OCI-LY7 (cell line): Measurements from ENCODE around the gene SUMF2. TPM values are rescaled to one million over a fixed set of nuclear protein-coding genes. Genes with fewer than 3 reads are reported as not detected.

Experiments used
- BruUV-seq: library from RNA; stranded (reverse); fragments of 400-500 nt; replicated peaks from 2 replicates; lab custom pipeline; 2021; lab: Mats Ljungman, UMichigan
- CTCF ChIA-PET: fragments of 300-600 bp; sonication (Branson Sonifier 250); formaldehyde crosslinking; loops from one replicate; lab custom pipeline; 2022; ENCODE audit warnings: antibody characterized with exemption; ENCODE audit not compliant: unreplicated experiment; lab: Charles Lee
- POLR2A ChIA-PET: fragments of 300-600 bp; sonication (Branson Sonifier 250); formaldehyde crosslinking; loops from one replicate; lab custom pipeline; 2022; ENCODE audit warnings: antibody characterized with exemption; lab: Charles Lee
- DNase-seq: peaks from one replicate; pipeline ENCODE4 v3.0.0-alpha.2; 2015; ENCODE audit warnings: low spot score
- H2AFZ ChIP-seq: fragments of 200-600 bp; sonication (generic), shearing (Covaris generic); 2 replicates; pipeline ENCODE4 v1.6.1; 2014; ENCODE audit warnings: mild to moderate bottlenecking, antibody characterized with exemption, low read length, moderate library complexity
- H3K27ac ChIP-seq: fragments of 200-600 bp; sonication (generic); 2 replicates; pipeline ENCODE4 v1.5.1; 2014; ENCODE audit warnings: mixed run types, low read depth, mild to moderate bottlenecking, moderate library complexity, low read length, inconsistent platforms; ENCODE audit not compliant: poor library complexity, severe bottlenecking
- H3K36me3 ChIP-seq: fragments of 200-600 bp; sonication (generic); 2 replicates; pipeline ENCODE4 v1.6.1; 2014; ENCODE audit warnings: mild to moderate bottlenecking, antibody characterized with exemption, low read length, moderate library complexity, mixed read lengths; ENCODE audit not compliant: insufficient read depth
- H3K4me1 ChIP-seq: fragments of 200-600 bp; sonication (generic); 2 replicates; pipeline ENCODE4 v1.5.1; 2014; ENCODE audit warnings: mild to moderate bottlenecking, low read length; ENCODE audit not compliant: insufficient read depth, poor library complexity, severe bottlenecking
- H3K4me2 ChIP-seq: fragments of 200-600 bp; sonication (generic); 2 replicates; pipeline ENCODE4 v1.6.1; 2014; ENCODE audit warnings: mild to moderate bottlenecking, low read length
- H3K4me3 ChIP-seq: fragments of 200-600 bp; sonication (generic); 2 replicates; pipeline ENCODE4 v1.5.1; 2014; ENCODE audit warnings: mild to moderate bottlenecking, low read depth, low read length; ENCODE audit not compliant: poor library complexity, severe bottlenecking
- H3K79me2 ChIP-seq: fragments of 200-600 bp; sonication (generic); 2 replicates; pipeline ENCODE4 v1.6.1; 2016; ENCODE audit warnings: low read depth, mild to moderate bottlenecking, low read length, moderate library complexity, mixed read lengths; ENCODE audit not compliant: insufficient read depth
- H3K9me2 ChIP-seq: fragments of 200-600 bp; sonication (generic); 2 replicates; pipeline ENCODE4 v1.6.1; 2016; ENCODE audit warnings: mild to moderate bottlenecking, low read length, mixed read lengths; ENCODE audit not compliant: insufficient read depth
- H3K9me3 ChIP-seq: fragments of 200-600 bp; sonication (generic); 2 replicates; pipeline ENCODE4 v1.6.1; 2014; ENCODE audit warnings: mild to moderate bottlenecking, mixed run types, low read length, mixed read lengths
- H4K20me1 ChIP-seq: fragments of 200-600 bp; sonication (generic); 2 replicates; pipeline ENCODE4 v1.6.1; 2014; ENCODE audit warnings: mild to moderate bottlenecking, antibody characterized with exemption, low read length, moderate library complexity, mixed read lengths; ENCODE audit not compliant: insufficient read depth
- EZH2phosphoT487 ChIP-seq: fragments of 200-600 bp; sonication (generic); IDR thresholded peaks from 2 replicates; pipeline ENCODE4 v1.6.1; 2018; ENCODE audit warnings: low read depth, borderline replicate concordance, mild to moderate bottlenecking, mixed run types, antibody characterized with exemption, low read length, moderate library complexity, mixed read lengths
- intact Hi-C: fragments of 100-400 bp; cut with micrococcal nuclease; formaldehyde crosslinking; loops from one replicate; pipeline ENCODE4 v1.10.0; 2022; ENCODE audit not compliant: unreplicated experiment
- total RNA-seq, 2 experiments: library from RNA; depleted of rRNA in 1 of 2; stranded (reverse); fragments of >200 nt in 1 of 2; shearing (Covaris generic) in 1 of 2; gene quantifications; 2 replicates each; pipeline ENCODE4 v1.2.3, GENCODE V29; 2014 to 2022
- TF ChIP-seq, protein P1 (sequence below): fragments of 200-600 bp; sonication (generic); conservative IDR thresholded peaks from 2 replicates; pipeline ENCODE4 v1.5.1; 2014; ENCODE audit warnings: mild to moderate bottlenecking, antibody characterized with exemption, low read length, moderate library complexity, mixed read lengths

Gene SUMF2
- total RNA-seq, 2 experiments from 2014 or later: 60.8 to 107 TPM

- peaks cover 84% of the 10 kb centered on the region for H3K79me2 ChIP-seq
- H3K4me3 ChIP-seq: peak overlapping the region; percentile 100
- TF ChIP-seq, protein P1, sequence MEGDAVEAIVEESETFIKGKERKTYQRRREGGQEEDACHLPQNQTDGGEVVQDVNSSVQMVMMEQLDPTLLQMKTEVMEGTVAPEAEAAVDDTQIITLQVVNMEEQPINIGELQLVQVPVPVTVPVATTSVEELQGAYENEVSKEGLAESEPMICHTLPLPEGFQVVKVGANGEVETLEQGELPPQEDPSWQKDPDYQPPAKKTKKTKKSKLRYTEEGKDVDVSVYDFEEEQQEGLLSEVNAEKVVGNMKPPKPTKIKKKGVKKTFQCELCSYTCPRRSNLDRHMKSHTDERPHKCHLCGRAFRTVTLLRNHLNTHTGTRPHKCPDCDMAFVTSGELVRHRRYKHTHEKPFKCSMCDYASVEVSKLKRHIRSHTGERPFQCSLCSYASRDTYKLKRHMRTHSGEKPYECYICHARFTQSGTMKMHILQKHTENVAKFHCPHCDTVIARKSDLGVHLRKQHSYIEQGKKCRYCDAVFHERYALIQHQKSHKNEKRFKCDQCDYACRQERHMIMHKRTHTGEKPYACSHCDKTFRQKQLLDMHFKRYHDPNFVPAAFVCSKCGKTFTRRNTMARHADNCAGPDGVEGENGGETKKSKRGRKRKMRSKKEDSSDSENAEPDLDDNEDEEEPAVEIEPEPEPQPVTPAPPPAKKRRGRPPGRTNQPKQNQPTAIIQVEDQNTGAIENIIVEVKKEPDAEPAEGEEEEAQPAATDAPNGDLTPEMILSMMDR: no peak
- TF ChIP-seq EZH2phosphoT487: no peak
- DNase-seq: no peak
- CTCF ChIA-PET: no interaction called here
- H3K9me2 ChIP-seq: no peaks in the 10 kb centered on the region
- peak overlapping the region; percentile 88 for H3K4me2 ChIP-seq
- H4K20me1 ChIP-seq: peaks cover 34% of the 10 kb centered on the region; the same call in 1 of the 2 replicates
- no peak overlapping the region for H3K27ac ChIP-seq
- H3K9me3 ChIP-seq: no peaks in the 10 kb centered on the region
- no TSS peak for BruUV-seq
- H3K36me3 ChIP-seq: peaks cover 65% of the 10 kb centered on the region
- POLR2A ChIA-PET: interaction anchor here (0.6 to 2.3 kb wide), 3 partner anchors 11 to 19 kb away, joined by 3 to 13 read pairs (median 4); partner anchors contain the start of gene SUMF2
- intact Hi-C loops: loop anchor here (5.0 kb wide), 1 partner anchor 521 kb away; no protein-coding TSS in a partner anchor
- H3K4me1 ChIP-seq: peaks cover 48% of the 10 kb centered on the region
- H2AFZ ChIP-seq: no peak overlapping the region
These were observed 10.7 kb upstream of the SUMF2 start for GRCh38 chr7:56053379-56053778.

DNA sequence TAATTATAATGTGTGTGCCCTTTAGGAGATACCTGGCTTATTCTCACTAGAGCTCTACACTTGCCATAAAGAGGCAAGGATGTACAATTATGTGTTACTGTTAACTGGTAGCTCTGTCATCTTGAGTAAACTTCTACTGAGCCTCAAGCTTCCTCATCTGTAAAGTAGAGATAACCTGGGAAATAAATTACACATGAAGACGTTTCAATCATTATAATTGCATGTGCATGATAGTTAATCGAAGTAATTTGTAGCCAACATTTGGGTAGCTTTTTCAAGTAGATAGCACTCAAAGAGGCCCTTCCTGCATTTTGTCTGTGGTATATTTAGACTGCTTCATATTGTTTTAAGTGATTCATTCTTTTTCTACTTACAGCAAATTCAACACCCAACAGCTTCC is 10.1 kb upstream of the SUMF2 start:
- Histone ChIP-seq H3K36me3 (peaks cover 71% of the 10 kb centered on the region), H3K9me3 (no peaks in the 10 kb centered on the region), H2AFZ (no peak overlapping the region), H3K4me1 (peaks cover 41% of the 10 kb centered on the region), H3K27ac (no peak overlapping the region), H3K4me2 (peak overlapping the region; percentile 88), H3K4me3 (peak overlapping the region; percentile 100), H3K79me2 (peaks cover 84% of the 10 kb centered on the region), H4K20me1 (peaks cover 34% of the 10 kb centered on the region; the same call in 1 of the 2 replicates), H3K9me2 (no peaks in the 10 kb centered on the region)
- BruUV-seq: no TSS peak
- CTCF ChIA-PET: no interaction called here
- TF ChIP-seq, protein P1: no peak
- TF ChIP-seq EZH2phosphoT487: no peak
- POLR2A ChIA-PET: interaction anchor here (0.6 to 2.3 kb wide), 6 partner anchors 11 to 40 kb away, joined by 3 to 13 read pairs (median 4); partner anchors contain the start of gene SUMF2
- intact Hi-C loops: loop anchor here (5.0 kb wide), 1 partner anchor 522 kb away; no protein-coding TSS in a partner anchor
- no peak for DNase-seq

GRCh38 chr7:56062382-56062781 is 1.7 kb upstream of the SUMF2 start:
- ChIA-PET POLR2A (interaction anchor here (0.8 to 4.9 kb wide), 2 partner anchors 11 to 48 kb away, joined by 3 to 46 read pairs; partner anchors contain the start of genes CCT6A and PSPH), CTCF (interaction anchor here (0.6 kb wide), 1 partner anchor 12 kb away, joined by 3 read pairs; no protein-coding TSS in a partner anchor)

More at GRCh38 chr7:56062382-56062781, 1.7 kb upstream of the SUMF2 start:
- no TSS peak for BruUV-seq
- intact Hi-C loops: loop anchor here (10.0 kb wide), 1 partner anchor 698 kb away; the partner anchor contains the start of gene LANCL2
- Histone ChIP-seq H3K9me2 (no peaks in the 10 kb centered on the region), H4K20me1 (0 out of 2 replicates have a peak, but pooled peaks cover 6% of the 10 kb centered on the region), H3K4me2 (peak overlapping the region; percentile 2; the same call in 1 of the 2 replicates), H3K79me2 (peaks cover 40% of the 10 kb centered on the region), H3K4me3 (no peak overlapping the region), H3K4me1 (peaks cover 26% of the 10 kb centered on the region), H3K9me3 (no peaks in the 10 kb centered on the region), H2AFZ (no peak overlapping the region), H3K36me3 (peaks cover 71% of the 10 kb centered on the region), H3K27ac (peak overlapping the region; percentile 79)
- TF ChIP-seq, protein P1: no peak
- TF ChIP-seq EZH2phosphoT487: no peak
- no peak for DNase-seq
